ENCODE data around the gene CNPY4.
A peak's percentile ranks its signal among the peaks of the same experiment; 100 is the strongest.
"Not testable (repeated sequence)": the region's sequence is repeated elsewhere in the genome, so short reads cannot be mapped to it uniquely, and the experiment has no call there.

Gene CNPY4

GRCh38 chr7:100127866-100128636 lies 8.6 kb downstream of the CNPY4 start:
- H3K36me3 ChIP-seq (ENCODE audit: low read depth): no peaks in the 10 kb centered on the region
- TF ChIP-seq CTCF (IDR thresholded peaks at IDR 0.05; ENCODE audit: poor library complexity, severe bottlenecking): no peak
- H3K9me3 ChIP-seq (ENCODE audit: severe bottlenecking): no peaks in the 10 kb centered on the region
- peak overlapping the region; percentile 89 for H3K27ac ChIP-seq (ENCODE audit: poor library complexity, severe bottlenecking)
- DNase-seq (ENCODE audit: low spot score): no peak
- H3K4me3 ChIP-seq (ENCODE audit: severe bottlenecking): peak overlapping the region; percentile 61
- H3K4me1 ChIP-seq (ENCODE audit: insufficient read depth, poor library complexity, severe bottlenecking): peaks cover 5% of the 10 kb centered on the region
- H3K27me3 ChIP-seq (ENCODE audit: insufficient read depth, poor library complexity, severe bottlenecking): no peaks in the 10 kb centered on the region
- ATAC-seq (ENCODE audit: low read depth): peak; percentile 9; the same call in 1 of the 3 replicates

- peaks cover 5% of the 10 kb centered on the region for H3K4me1 ChIP-seq (ENCODE audit: insufficient read depth, poor library complexity, severe bottlenecking)
- no peak for TF ChIP-seq CTCF (IDR thresholded peaks at IDR 0.05; ENCODE audit: poor library complexity, severe bottlenecking)
These were observed 9.2 kb downstream of the CNPY4 start for GRCh38 chr7:100128637-100128963.

GRCh38 chr7:100130220-100130607 lies 10.8 kb downstream of the CNPY4 start:
- H3K36me3 ChIP-seq (ENCODE audit: low read depth); H3K27ac ChIP-seq (ENCODE audit: poor library complexity, severe bottlenecking); H3K27me3 ChIP-seq (ENCODE audit: insufficient read depth, poor library complexity, severe bottlenecking); H3K4me3 ChIP-seq (ENCODE audit: severe bottlenecking); ATAC-seq (ENCODE audit: low read depth); DNase-seq (ENCODE audit: low spot score); H3K9me3 ChIP-seq (ENCODE audit: severe bottlenecking); H3K4me1 ChIP-seq (ENCODE audit: insufficient read depth, poor library complexity, severe bottlenecking): not testable (repeated sequence)

More at GRCh38 chr7:100128637-100128963, 9.2 kb downstream of the CNPY4 start:
- DNase-seq (ENCODE audit: low spot score) (no peak), ATAC-seq (ENCODE audit: low read depth) (no peak)
- Histone ChIP-seq H3K36me3 (ENCODE audit: low read depth) (no peaks in the 10 kb centered on the region), H3K27me3 (ENCODE audit: insufficient read depth, poor library complexity, severe bottlenecking) (no peaks in the 10 kb centered on the region), H3K4me3 (ENCODE audit: severe bottlenecking) (no peak overlapping the region), H3K27ac (ENCODE audit: poor library complexity, severe bottlenecking) (no peak overlapping the region), H3K9me3 (ENCODE audit: severe bottlenecking) (no peaks in the 10 kb centered on the region)

- TF ChIP-seq CTCF (IDR thresholded peaks at IDR 0.05; ENCODE audit: poor library complexity, severe bottlenecking): peak; percentile 78
- Histone ChIP-seq H3K36me3 (ENCODE audit: low read depth) (no peaks in the 10 kb centered on the region), H3K4me3 (ENCODE audit: severe bottlenecking) (no peak overlapping the region), H3K9me3 (ENCODE audit: severe bottlenecking) (no peaks in the 10 kb centered on the region), H3K27me3 (ENCODE audit: insufficient read depth, poor library complexity, severe bottlenecking) (no peaks in the 10 kb centered on the region), H3K4me1 (ENCODE audit: insufficient read depth, poor library complexity, severe bottlenecking) (peaks cover 1% of the 10 kb centered on the region), H3K27ac (ENCODE audit: poor library complexity, severe bottlenecking) (no peak overlapping the region)
- DNase-seq (ENCODE audit: low spot score): no peak
- no peak for ATAC-seq (ENCODE audit: low read depth)
These were observed 11.4 kb downstream of the CNPY4 start for GRCh38 chr7:100130608-100131453.

DNA sequence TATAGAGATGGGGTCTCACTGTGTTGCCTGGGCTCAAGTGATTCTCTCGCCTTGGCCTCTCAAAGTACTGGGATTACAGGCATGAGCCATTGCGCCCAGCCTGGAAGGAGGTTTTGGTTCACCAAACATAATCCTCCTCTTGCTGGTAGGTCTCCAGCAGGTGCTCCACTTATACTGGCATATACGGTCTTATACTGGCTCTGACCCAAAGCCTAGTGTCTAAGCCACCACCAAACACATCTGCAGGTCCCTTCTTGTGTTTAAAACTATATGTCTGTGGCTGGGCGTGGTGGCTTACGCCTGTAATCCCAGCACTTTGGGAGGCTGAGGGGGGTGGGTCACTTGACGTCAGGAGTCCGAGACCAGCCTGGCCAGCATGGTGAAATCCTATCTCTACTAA lies 12.7 kb downstream of the CNPY4 start:
- Histone ChIP-seq H3K4me3 (ENCODE audit: severe bottlenecking) (no peak overlapping the region), H3K9me3 (ENCODE audit: severe bottlenecking) (no peaks in the 10 kb centered on the region), H3K4me1 (ENCODE audit: insufficient read depth, poor library complexity, severe bottlenecking) (no peaks in the 10 kb centered on the region), H3K36me3 (ENCODE audit: low read depth) (no peaks in the 10 kb centered on the region), H3K27me3 (ENCODE audit: insufficient read depth, poor library complexity, severe bottlenecking) (no peaks in the 10 kb centered on the region), H3K27ac (ENCODE audit: poor library complexity, severe bottlenecking) (no peak overlapping the region)
- no peak for DNase-seq (ENCODE audit: low spot score)
- no peak for TF ChIP-seq CTCF (IDR thresholded peaks at IDR 0.05; ENCODE audit: poor library complexity, severe bottlenecking)
- no peak; the same call in 2 of the 3 replicates for ATAC-seq (ENCODE audit: low read depth)

All from RWPE2 (cell line).